ENCODE measurements around the gene GOLGA6L7.
"Not testable (repeated sequence)": the region's sequence is repeated elsewhere in the genome, so short reads cannot be mapped to it uniquely, and the experiment has no call there.

The GOLGA6L7 gene

DNA sequence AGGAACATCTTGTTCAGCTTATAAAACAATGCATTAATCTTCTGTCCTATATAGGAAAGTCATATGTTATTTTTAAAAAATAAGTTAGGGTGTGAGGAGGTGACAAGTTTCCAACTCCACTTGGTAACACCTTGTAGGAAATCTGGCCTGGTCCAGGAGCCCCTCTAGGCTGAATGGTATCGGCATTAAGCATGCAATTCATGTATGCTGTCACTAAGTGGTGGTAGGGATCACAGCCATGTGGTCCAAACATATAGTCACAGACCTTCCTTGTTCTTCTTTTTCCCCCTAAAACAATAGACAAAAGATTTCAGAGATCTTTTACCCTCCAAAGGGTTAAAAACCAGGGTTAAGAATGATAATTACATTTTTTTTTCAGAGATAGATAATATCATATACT is 33.2 kb upstream of the GOLGA6L7 start:
- no peak for DNase-seq

DNA sequence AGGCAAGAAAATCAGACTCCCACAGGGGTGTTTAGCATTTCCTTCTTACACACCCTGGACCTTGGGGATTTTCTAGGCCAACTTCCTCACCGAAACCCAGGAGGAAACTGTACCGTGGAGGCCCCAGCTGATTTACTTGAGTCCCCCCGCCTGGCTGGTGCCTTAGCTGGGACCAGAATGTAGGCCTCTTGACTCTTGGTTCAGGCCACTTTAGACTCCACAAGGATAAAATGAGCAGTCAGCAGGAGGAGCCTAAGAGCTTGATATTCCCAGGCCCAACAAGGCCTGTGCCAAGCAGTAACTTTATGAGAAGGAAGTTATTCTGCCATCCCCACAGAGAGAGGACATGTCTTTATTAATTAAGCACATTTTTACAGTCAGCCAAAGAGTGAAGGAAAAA is 32.7 kb upstream of the GOLGA6L7 start:
- no peak for DNase-seq

DNA sequence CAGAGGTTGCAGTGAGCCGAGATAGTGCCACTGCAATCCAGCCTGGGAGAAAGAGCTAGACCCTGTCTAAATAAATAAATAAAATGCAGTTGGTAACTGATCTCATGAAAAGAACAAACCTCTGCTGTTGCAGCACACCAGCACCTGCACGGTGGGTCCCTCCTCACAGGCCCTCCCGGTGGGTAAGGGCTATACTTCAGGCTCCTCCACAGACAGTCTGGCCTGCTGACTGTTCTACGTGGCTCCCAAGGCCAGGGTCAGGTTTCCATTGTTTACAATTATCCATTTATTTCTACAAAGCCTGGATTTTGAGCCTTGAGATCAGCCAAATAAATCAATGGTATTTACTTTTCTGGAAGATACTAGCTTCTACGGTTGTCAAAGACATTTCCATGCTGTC is 32.2 kb upstream of the GOLGA6L7 start:
- DNase-seq, result no peak

DNA sequence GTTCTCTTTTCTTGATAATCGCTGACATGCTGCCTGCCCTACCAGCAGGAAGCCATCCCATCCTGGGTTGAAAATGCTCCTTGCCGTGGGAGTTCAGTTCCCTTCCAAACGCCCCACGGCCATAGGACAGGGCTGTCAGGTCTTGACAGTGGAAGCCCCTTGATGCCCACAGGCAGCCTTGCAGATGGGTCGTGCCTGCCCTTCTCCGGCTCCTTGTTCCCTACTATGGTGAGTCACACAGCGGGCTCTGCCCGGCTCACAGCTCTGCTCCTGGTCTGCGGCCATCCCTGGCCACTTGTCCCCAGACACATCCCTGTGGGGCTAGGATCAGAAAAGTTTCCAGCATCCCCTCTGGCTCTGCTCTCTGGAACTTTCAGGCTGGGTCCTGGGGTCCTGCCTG is 31.1 kb upstream of the GOLGA6L7 start:
- DNase-seq, result no peak

DNA sequence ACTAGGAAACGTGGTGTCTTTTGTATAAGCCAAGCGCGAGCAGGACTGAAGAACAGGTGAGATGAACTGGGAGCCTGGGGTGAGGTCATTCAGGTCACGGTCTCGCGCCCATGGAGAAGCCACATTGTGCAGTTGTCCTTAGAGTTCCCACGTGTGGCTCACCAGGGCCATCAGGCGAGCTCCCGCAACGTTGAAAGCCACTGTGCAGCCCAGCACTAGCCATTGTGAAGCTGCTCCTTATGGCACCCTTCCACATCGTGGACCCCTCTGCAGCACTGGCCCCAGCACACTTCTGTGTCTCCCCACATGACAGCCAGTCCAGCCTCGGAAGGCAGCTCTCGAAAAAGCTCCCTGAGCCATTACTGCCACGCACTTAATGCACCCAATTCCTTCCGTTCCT is 29.8 kb upstream of the GOLGA6L7 start:
- DNase-seq, result no peak

DNA sequence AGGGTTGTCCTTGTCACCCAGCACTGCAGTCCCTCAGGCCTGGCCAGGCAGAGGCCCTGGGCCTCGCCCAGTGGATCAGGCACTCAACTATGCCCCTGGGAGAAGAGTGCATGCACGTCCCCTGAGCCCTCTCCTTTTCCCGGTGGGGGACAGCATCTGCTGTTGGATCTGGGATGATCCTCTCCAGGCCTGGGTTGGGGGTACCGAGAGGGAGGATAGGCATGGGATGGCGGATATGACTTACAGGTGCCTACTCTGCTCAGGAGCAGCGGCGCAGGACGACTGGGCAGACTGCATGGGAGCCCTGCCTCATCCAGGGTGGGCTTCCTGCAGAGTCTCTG is 28.4 kb upstream of the GOLGA6L7 start:
- no peak for DNase-seq

DNA sequence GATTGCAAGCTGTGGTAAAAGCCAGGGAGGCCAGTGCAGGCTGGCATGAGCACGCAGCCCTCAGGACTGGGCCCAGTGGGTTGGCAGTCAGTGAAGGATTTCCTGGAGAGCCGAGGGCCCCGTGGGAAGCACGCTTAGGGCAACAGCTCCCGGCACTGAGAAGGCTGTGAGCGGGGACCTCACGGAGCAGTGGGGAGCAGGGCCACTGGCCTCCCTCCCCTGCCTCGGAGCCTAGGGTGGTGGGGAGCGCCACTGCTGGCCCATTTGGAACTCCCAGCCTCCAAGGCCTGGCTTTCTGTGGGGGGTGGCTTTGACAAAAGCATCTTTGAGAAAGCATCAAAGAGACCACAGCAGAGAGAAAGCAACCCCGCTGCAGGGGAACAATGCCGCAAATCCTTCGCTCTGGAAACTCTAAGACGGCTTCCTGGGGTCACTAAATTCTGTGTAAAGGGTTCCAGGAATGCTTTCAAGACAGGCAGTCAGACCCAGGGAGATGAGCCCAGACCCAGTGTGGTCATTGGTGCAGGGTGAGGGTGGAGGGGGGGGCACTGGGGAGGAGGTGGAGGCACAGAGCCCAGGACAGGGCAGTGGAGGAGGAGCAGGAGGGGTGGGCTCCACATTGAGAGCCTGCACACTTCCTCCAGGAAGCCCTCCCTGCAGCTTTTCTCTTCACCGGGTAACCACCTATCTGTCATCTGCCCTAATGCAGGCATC is 27.8 kb upstream of the GOLGA6L7 start:
- no peak for DNase-seq

DNA sequence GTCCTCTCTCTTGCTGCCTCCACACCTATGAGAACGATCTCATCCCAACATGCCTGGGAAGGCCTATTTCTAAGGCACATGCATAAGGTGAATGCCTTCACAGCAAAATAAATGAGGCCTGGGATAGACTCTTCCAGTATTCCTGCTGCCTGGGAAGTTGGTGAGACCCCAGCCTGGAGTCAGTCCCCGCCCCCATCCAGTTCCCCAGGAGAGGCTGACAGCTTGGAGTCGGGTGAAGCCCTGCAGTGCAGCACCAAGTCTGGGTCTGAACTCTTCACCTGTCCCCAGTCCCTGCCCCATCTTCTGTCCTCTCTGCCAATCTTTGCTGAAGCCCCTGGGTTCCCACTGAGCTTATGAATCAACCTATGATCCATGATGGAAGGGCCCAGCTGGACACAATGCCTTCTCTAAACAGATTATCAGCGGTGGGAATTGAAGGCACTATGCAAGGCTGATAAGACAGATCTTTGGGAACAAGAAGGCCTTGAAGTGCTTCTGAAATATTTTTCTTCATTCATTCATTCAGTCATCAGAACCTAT is 27.1 kb upstream of the GOLGA6L7 start:
- DNase-seq, result no peak

DNA sequence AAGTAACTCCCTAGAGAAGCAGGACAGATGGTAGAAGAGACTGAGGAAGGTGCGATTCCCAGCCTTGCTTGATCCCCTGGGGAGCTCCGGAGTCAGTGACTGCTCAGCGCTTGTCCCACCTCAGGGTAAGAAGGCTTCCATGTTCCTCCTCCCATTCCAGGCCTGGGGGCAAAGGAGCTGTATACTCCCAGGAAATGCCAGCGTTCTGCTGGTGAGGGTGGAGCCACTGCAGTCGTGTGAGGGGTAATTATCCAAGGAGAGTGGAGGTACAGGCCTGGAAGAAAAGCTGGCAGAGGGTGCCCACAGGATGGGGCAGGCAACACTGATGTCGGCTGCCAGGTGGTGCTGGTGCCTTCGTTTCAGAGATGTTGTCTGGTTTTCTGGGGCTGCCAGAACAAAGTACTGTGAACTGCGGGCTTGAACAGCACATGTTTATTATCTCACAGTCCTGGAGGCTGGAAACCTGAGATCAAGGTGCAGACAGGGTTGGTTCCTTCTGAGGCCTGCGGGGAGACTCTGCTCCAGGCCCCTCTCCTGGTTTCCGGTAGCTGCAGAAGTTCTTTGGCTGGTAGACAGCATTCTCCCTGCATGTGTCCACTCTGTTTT is 25.2 kb upstream of the GOLGA6L7 start:
- peak in 1 of 2 experiments; percentile 4 for DNase-seq

DNA sequence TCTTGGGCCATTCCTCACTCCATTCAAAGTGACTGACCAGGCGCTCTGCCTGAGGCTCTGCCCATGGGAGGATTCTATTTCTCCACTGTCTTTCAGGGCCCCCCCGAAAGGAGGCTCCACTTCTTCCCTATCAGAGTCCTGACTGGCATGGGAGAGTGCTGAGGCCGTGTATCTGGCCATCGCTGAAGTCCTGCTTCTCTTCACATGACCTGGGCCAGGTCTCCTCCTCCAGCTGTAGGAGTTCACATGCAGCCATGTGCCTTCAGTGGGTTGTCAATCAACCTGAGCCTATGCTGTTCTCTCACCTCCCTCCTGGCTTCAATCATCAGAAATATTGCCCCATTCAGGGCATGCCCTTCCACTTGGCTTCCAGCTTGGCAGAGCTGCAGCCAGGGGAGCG is 24.6 kb upstream of the GOLGA6L7 start:
- no peak for DNase-seq

DNA sequence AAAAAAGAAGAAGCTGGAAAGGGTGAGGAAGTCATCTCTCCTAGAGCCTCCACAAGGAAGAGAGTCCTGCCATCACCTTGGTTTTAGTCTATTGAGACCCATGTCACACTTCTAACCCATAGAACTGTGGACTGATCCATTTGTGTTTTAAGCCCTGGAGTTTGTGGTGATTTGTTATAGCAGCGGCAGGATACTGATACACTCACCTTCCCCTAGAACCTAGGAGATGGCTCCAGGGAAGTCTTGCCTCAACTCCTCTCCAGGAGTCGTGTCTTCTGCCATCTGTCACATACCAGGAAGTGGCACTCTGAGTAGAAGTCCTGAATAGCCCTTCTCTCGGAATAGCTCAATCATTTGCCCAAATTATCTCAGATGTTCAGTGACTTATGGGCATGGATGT is 22.7 kb upstream of the GOLGA6L7 start:
- no peak for DNase-seq

DNA sequence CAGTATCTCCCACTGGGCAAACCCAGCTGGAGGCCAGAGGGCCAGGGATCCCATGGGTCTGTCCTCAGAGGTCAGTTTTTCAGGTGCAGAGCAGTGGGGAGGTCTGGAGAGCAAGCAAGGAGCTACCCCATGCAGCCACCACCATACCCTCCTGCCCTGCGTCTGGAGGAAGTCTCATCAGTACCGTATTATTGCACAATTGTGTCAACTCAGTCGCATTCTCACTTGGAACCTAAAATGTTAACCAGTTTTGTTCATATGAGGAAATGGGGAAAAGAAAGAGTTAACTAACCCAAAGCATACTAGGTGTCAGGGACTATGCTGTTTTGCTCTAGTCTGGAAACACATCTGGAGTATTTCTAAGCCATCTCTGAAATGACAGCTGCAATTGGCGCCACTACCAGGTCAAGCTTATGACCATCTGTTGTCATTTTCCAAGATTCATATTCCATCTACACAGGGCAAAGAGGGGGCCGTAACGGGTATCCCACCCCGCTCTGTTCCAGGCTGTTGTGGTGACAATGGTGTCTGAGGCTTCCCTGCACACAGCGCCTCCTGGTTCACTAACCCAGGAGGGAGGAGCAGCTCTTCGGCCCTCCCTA is 20.4 kb upstream of the GOLGA6L7 start:
- no peak for DNase-seq

DNA sequence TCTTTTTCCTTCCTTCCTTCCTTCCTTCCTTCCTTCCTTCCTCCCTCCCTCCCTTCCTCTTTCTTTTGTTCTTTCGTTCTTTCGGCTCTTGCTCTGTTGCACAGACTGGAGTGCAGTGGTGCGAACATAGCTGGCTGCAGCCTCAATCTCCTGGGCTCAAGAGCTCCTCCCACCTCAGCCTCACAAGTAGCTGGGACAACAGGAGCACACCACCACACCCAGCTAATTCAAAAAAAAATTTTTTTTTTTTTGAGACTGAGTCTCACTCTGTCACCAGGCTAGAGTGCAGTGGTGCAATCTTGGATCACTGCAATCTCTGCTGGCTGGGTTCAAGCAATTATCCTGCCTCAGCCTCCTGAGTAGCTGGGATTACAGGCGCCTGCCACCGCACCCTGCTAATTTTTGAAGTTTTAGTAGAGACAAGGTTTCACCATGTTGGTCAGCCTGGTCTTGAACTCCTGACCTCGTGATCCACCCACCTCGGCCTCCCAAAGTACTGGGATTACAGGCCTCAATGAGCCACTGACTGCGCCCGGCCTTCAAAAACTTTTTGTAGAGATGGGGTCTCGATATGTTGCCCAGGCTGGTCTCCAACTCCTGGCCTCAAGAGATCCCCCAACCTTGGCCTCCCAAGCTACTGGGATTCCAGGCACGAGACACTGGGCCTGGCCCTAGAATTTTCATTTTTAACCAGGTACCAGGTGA is 13.3 kb upstream of the GOLGA6L7 start:
- DNase-seq, result not testable (repeated sequence)

DNA sequence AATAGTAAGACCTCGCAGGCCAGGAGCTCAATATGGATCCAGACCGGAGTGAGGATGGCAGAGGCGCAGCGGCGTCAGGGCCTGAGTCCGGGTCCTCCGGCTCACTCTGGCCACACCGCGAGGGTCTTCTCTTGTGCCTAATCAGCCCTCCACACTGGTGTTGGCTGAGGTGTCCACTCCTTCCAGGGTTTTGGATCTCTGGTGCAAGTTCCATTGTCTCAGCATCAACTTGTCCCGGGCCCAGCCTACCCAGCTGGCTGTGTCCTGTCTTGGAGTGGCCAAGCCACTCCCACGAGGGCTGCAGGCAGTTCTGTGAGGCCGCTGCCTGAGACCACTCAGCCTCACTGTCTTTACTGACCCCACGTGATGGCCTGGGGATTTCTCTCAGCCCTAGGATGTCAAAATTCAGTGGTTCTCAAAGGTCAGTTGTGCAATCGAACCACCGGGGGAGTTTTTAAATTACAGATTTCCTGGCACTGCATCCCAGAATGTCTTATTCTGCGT is 12.6 kb upstream of the GOLGA6L7 start:
- no peak for DNase-seq

DNA sequence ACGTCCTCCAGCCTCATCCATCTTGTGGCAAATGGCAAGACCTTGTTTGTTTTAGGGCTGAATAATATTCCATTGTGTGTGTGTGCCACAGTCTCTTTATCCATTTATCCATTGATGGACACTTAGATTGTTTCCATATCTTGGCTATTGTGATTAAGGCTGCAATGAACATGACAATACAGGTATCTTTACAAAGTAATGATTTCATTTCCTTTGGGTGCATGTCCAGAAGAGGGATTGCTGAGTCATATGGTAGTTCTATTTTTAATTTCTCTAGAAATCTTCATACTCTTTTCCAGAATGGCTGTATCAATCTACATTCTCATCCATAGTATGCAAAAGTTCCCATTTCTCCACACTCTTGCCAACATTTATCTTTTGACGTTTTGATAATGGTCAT is 6.1 kb upstream of the GOLGA6L7 start:
- not testable (repeated sequence) for DNase-seq

DNA sequence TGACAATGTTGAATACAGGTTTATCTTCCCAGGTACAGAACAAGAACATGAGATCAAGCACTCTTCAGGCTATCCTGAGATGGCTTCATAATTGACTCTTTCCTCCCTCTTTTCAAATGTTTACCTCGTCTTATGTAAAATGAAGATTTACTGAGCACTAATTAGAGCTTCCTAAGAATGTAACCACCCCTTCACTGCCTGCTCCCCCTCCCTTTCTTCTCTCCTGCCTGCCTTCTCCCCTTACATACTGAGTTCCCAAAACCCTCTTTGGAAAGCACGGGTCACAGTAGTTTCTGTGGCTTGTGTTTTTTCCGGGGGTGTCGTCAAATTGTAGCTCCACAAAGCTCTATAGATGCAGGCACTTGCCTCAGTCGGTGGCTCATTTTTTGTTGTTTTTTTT is 5.2 kb upstream of the GOLGA6L7 start:
- DNase-seq, result not testable (repeated sequence)

DNA sequence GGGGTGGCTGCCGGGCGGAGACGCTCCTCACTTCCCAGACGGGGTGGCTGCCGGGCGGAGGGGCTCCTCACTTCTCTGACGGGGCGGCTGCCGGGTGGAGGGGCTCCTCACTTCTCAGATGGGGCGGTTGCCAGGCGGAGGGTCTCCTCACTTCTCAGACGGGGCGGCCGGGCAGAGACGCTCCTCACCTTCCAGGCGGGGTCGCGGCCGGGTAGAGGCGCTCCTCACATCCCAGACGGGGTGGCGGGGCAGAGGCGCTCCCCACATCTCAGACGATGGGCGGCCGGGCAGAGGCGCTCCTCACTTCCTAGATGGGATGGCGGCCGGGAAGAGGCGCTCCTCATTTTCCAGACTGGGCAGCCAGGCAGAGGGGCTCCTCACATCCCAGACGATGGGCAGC is 1.3 kb upstream of the GOLGA6L7 start:
- DNase-seq, result not testable (repeated sequence)

DNA sequence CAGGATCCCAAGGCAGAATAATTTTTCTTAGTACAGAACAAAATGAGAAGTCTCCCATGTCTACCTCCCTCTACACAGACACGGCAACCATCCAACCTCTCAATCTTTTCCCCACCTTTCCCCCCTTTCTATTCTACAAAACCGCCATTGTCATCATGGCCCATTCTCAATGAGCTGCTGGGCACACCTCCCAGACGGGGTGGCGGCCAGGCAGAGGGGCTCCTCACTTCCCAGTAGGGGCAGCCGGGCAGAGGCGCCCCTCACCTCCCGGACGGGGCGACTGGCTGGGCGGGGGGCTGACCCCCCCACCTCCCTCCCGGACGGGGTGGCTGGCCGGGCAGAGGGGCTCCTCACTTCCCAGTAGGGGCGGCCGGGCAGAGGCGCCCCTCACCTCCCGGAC is 827 bp upstream of the GOLGA6L7 start:
- DNase-seq, result not testable (repeated sequence)

DNA sequence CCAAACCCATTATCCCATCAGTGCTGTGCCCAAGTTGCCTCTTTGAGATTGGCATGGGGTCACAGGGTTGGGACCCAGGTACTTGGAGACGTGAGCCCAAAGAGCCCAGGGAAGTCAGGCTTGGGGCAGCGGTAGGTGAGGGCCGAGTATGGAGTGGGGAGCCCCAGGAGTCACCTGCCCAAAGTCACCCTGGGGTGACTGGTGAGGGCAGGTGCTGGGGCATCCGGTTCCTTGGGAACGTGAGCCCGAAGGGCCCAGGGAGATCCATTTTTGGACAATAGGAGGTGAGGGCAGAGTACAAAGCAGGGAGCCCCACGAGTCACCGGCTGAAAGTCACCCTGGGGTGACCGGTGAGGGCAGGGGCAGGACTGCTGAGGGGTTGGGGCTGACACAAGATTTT is 485 bp downstream of the GOLGA6L7 start:
- DNase-seq, result not testable (repeated sequence)

DNA sequence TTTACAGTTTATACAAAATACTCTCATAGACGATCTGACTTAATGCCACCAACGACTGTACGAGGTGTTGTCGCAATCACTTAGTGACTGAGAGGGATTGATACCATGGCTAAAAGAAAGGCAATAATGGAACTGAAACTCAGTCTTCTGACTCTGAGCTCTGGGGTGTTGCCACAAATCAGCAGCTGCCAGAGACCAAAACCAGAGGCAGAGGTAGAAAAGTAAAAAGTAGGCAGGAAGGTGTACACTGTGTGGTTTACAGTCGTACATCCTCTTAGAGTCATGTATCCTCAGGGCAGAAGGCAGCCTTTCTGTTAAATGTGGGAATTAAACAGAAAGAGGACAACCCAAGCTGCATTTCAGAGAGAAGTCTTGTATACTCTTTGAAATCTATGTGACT is 1.2 kb downstream of the GOLGA6L7 start:
- not testable (repeated sequence) for DNase-seq

DNA sequence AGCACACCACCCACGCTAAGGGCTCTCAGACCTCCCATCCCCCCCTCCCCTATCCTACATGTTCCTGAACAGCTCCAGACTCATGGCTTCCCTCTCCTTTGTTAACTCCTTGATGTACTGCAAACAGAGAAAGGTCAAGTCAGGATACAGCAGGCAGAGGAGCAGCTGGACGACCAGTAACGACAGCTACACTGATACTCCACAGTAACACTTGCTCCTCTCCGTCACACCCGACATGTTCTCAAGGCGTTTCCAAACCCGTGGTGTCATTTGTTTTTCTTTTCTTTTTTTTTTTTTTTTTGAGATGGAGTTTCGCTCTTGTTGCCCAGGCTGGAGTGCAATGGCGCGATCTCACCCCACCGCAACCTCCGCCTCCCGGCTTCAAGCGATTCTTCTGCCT is 4.3 kb downstream of the GOLGA6L7 start:
- not testable (repeated sequence) for DNase-seq

DNA sequence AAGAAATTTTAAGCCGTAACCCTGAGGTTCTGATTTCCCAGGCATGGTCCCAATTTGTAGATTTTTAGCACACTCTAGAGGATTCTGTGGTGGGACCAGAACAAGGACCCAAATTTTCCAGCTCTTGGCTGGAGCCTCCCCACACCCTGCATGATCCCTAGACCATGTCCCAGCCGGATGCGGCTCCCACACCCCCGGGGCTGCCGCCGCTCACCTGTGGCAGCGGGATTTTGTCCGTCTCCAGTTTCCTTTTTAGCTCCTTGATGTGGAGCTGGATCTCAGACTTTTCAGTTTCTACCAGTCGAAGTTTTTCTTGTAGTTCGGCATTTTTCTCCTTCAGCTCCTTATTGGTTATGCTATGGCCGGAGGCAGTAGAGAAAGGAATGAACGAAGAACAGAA is 4.9 kb downstream of the GOLGA6L7 start:
- not testable (repeated sequence) for DNase-seq

DNA sequence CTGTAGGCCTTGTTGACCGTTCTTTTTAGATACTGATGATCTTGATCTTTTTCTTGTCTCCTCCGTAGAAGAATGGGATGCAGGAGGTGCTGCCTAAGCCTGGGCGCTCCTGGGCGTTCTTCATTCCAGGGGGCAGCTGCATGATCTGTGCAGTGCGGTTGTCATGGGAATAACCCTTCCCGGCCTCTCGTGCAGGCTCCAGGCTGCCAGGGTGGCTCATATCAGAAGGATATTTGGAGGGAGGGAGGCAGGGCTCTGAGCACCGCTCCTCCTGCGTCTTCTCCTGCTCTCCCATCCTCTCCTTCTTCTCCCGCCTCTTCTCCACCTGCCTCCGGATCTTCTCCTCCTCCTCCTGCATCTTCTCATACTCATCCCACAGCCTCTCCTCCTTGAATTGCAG is 6.2 kb downstream of the GOLGA6L7 start:
- not testable (repeated sequence) for DNase-seq
